Ureter (tissue), 1 donor: ENCODE results near the gene RNASE4. TPM values are rescaled to one million over a fixed set of nuclear protein-coding genes. Genes with fewer than 3 reads are reported as not detected.
"Not testable (repeated sequence)": the region's sequence is repeated elsewhere in the genome, so short reads cannot be mapped to it uniquely, and the experiment has no call there.

Experiments used
- DNase-seq: peaks from one replicate; pipeline ENCODE4 v3.0.0-alpha.2; 2020; ENCODE audit warnings: low spot score
- total RNA-seq: library from RNA; stranded (reverse); gene quantifications from one replicate; pipeline ENCODE4 v1.2.4, GENCODE V29; 2023
- donor health status: DM: yes; HTN: yes; CAD: no.

The RNASE4 gene
- total RNA-seq, 1 donor from 2014 or later = 26.5 TPM

GRCh38 chr14:20698934-20699333 lies 14.6 kb downstream of the RNASE4 start:
- DNase-seq = no peak

GRCh38 chr14:20699931-20700330 lies 15.6 kb downstream of the RNASE4 start:
- no peak for DNase-seq

- not testable (repeated sequence) for DNase-seq
Measured at GRCh38 chr14:20700965-20701364, 16.6 kb downstream of the RNASE4 start.

GRCh38 chr14:20706657-20707355 lies 22.4 kb downstream of the RNASE4 start:
- no peak for DNase-seq

GRCh38 chr14:20707622-20708021 lies 23.3 kb downstream of the RNASE4 start:
- peak; percentile 67 for DNase-seq

GRCh38 chr14:20711261-20711660 lies 26.9 kb downstream of the RNASE4 start:
- DNase-seq = no peak

- no peak for DNase-seq
Measured at GRCh38 chr14:20711685-20712084, 27.3 kb downstream of the RNASE4 start.

- DNase-seq = no peak
Measured at GRCh38 chr14:20712904-20713303, 28.5 kb downstream of the RNASE4 start.

- peak; percentile 84 for DNase-seq
Measured at GRCh38 chr14:20714593-20715250, 30.4 kb downstream of the RNASE4 start.

GRCh38 chr14:20719777-20720176 lies 35.4 kb downstream of the RNASE4 start:
- peak; percentile 70 for DNase-seq

GRCh38 chr14:20720741-20721140 lies 36.4 kb downstream of the RNASE4 start:
- DNase-seq = no peak

- no peak for DNase-seq
Measured at GRCh38 chr14:20722016-20722415, 37.7 kb downstream of the RNASE4 start.

GRCh38 chr14:20723488-20723887 lies 39.1 kb downstream of the RNASE4 start:
- no peak for DNase-seq

- not testable (repeated sequence) for DNase-seq
Measured at GRCh38 chr14:20726121-20726520, 41.8 kb downstream of the RNASE4 start.

- DNase-seq = no peak
Measured at GRCh38 chr14:20726531-20726930, 42.2 kb downstream of the RNASE4 start.

- no peak for DNase-seq
Measured at GRCh38 chr14:20730891-20731290, 46.5 kb downstream of the RNASE4 start.

GRCh38 chr14:20732477-20732876 lies 48.1 kb downstream of the RNASE4 start:
- no peak for DNase-seq

GRCh38 chr14:20732979-20733635 lies 48.7 kb downstream of the RNASE4 start:
- no peak for DNase-seq

GRCh38 chr14:20733684-20734429 lies 49.5 kb downstream of the RNASE4 start:
- no peak for DNase-seq

- no peak for DNase-seq
Measured at GRCh38 chr14:20734430-20734806, 50.1 kb downstream of the RNASE4 start.

- not testable (repeated sequence) for DNase-seq
Measured at GRCh38 chr14:20738292-20738691, 53.9 kb downstream of the RNASE4 start.

- no peak for DNase-seq
Measured at GRCh38 chr14:20742132-20742531, 57.8 kb downstream of the RNASE4 start.
